ENCODE results near the gene EDA.

EDA gene

DNA sequence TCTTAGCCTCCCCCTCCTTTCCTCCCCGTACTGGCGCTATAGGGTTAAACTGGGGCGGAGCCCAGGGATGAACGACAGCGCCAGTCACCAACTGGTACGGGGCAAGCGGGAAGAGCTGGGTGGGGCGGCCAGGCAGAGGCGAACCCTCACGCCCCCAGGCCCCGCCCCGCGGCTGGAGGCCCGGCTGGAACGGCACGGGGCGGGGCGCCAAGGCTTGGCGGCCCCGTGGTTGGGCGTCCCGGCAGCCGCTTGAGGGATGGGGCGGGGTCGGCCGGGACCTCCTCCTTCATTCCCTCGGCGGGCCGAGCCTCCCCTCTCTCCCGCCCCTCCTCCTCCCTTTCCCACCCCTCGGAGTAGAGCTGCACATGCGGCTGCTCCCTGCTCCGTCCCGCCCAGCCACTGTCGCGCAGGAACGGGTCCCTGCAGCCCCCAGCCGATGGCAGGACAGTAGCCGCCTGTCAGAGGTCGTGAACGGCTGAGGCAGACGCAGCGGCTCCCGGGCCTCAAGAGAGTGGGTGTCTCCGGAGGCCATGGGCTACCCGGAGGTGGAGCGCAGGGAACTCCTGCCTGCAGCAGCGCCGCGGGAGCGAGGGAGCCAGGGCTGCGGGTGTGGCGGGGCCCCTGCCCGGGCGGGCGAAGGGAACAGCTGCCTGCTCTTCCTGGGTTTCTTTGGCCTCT, at the start of gene EDA:
Gene EDA, plus strand, starts transcription at position 335 of the 678 bp plus-strand sequence.
- in situ Hi-C loops (cut with HindIII; ENCODE audit: low pct_unique_long_range_greater_than_20kb, low sequenced_read_pairs): no loop called here
- DNase-seq (ENCODE audit: low read depth in 1 of 2, low spot score in 1 of 2): peak; percentile 47 to 84
- no peak for TF ChIP-seq JUND (IDR thresholded peaks at IDR 0.05; ENCODE audit: low read depth)

DNA sequence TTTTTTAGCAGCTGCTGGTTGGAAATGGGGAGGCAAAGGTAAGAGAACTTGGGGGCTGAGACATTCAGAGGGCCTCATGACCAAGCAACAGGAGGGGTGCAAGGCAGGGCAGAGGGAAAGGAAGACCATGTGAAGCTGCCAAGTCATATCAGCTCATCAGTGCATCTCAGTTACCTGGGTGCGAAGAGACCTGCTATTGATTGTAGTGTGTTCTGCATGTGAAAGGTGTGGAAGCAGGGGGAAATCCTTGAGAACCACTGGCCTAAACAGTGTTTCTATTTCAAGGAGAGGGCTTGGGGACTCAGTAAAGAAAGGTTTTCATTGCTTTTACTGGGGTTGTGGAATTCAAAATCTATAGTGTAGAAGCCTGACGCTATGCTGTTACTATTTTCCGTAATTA, 47.1 kb upstream of the EDA start:
- in situ Hi-C loops (cut with HindIII; ENCODE audit: low pct_unique_long_range_greater_than_20kb, low sequenced_read_pairs): no loop called here
- DNase-seq (ENCODE audit: low read depth in 1 of 2, low spot score in 1 of 2): no peak
- TF ChIP-seq JUND (IDR thresholded peaks at IDR 0.05; ENCODE audit: low read depth): no peak

GRCh38 chrX:69597399-69597798, 18.5 kb upstream of the EDA start:
- DNase-seq (ENCODE audit: low read depth in 1 of 2, low spot score in 1 of 2): peak in 1 of 2 experiments; percentile 0
- TF ChIP-seq JUND (IDR thresholded peaks at IDR 0.05; ENCODE audit: low read depth): no peak
- in situ Hi-C loops (cut with HindIII; ENCODE audit: low pct_unique_long_range_greater_than_20kb, low sequenced_read_pairs): no loop called here

DNA sequence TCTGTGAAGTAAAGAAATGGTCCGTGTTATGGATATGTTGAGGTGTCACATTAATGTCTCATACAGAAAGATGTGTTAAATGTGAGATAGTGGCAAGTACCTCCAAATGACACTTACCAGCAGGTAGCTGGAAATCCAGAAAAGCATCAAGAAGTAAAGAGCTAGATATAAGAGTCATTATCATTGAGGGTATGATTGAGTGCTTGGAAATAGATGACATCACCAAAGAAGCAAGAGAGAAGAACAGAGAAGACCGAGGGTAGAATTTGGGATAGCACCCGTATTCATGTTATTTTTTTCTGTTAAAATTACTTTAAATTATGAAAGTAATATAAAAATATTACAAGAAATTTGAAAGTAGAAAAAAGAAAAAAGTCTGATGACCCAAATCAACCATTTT, 15.7 kb upstream of the EDA start:
- no peak for DNase-seq (ENCODE audit: low read depth in 1 of 2, low spot score in 1 of 2)
- no peak for TF ChIP-seq JUND (IDR thresholded peaks at IDR 0.05; ENCODE audit: low read depth)
- in situ Hi-C loops (cut with HindIII; ENCODE audit: low pct_unique_long_range_greater_than_20kb, low sequenced_read_pairs): no loop called here

GRCh38 chrX:69603566-69604194, 12.2 kb upstream of the EDA start:
- DNase-seq (ENCODE audit: low read depth in 1 of 2, low spot score in 1 of 2): no peak
- in situ Hi-C loops (cut with HindIII; ENCODE audit: low pct_unique_long_range_greater_than_20kb, low sequenced_read_pairs): no loop called here
- TF ChIP-seq JUND (IDR thresholded peaks at IDR 0.05; ENCODE audit: low read depth): no peak

DNA sequence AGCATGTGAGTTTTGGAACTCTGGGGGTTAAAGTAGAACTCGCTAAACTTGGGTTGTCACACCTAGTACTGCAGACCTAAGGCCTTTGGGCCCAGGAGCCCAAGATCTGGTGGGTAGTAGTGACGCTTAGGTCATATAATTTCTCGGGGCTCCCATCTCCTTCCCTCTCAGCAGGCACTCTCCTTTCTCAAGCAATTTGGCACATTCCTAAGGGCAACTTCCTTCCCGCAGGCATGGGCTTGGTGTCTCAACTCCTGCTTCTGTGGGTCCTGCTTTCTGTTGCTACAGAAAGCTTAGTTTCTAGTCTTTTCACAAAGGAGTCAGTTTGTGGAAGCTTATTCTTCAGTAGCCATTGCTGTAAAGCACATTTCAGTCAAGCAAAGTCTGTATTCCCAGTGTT, 10.4 kb upstream of the EDA start:
- in situ Hi-C loops (cut with HindIII; ENCODE audit: low pct_unique_long_range_greater_than_20kb, low sequenced_read_pairs): no loop called here
- no peak for TF ChIP-seq JUND (IDR thresholded peaks at IDR 0.05; ENCODE audit: low read depth)
- DNase-seq (ENCODE audit: low read depth in 1 of 2, low spot score in 1 of 2): no peak

DNA sequence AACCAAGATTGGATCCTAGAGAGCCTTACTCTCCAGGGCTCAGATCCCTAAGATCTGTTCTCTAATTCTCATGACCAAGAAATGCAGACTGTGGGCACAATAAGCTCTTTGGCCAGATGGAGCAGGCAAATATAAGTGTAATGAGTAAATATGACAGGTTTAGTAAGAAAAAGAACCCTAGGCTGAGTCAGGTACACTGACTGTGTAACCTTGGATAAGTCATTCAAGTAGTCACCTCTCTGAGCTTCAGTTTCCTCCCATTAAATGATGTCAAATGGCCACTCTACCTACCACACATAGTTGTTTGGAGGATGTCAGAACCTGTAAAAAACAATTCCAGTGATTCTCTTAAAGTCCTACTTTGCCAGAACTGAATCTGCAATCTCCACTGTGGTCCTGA, 8.3 kb upstream of the EDA start:
- TF ChIP-seq JUND (IDR thresholded peaks at IDR 0.05; ENCODE audit: low read depth): no peak
- DNase-seq (ENCODE audit: low read depth in 1 of 2, low spot score in 1 of 2): no peak
- in situ Hi-C loops (cut with HindIII; ENCODE audit: low pct_unique_long_range_greater_than_20kb, low sequenced_read_pairs): no loop called here

- in situ Hi-C loops (cut with HindIII; ENCODE audit: low pct_unique_long_range_greater_than_20kb, low sequenced_read_pairs): no loop called here
- no peak for DNase-seq (ENCODE audit: low read depth in 1 of 2, low spot score in 1 of 2)
- TF ChIP-seq JUND (IDR thresholded peaks at IDR 0.05; ENCODE audit: low read depth): no peak
Measured at GRCh38 chrX:69613946-69614345, 2.0 kb upstream of the EDA start.

DNA sequence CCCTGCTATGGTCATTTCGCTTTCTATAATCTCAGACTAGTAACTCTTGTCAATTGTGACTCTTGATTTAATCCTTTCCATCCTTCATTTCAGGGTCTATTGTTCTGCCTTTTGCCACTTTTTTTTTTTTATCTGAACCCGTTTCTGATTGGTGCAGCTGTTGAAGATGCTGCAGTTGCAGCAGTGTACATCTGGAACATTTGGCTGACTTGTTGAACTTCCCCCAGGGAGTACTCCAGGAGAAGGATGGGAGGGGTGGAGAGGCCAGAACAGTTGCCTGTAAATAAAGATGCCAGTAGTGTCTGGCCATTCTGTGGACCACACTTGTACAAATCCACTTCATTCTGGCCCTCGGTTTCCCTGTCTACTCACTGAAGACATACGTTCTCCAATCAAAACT, 1.0 kb upstream of the EDA start:
- TF ChIP-seq JUND (IDR thresholded peaks at IDR 0.05; ENCODE audit: low read depth): no peak
- in situ Hi-C loops (cut with HindIII; ENCODE audit: low pct_unique_long_range_greater_than_20kb, low sequenced_read_pairs): no loop called here
- no peak for DNase-seq (ENCODE audit: low read depth in 1 of 2, low spot score in 1 of 2)

DNA sequence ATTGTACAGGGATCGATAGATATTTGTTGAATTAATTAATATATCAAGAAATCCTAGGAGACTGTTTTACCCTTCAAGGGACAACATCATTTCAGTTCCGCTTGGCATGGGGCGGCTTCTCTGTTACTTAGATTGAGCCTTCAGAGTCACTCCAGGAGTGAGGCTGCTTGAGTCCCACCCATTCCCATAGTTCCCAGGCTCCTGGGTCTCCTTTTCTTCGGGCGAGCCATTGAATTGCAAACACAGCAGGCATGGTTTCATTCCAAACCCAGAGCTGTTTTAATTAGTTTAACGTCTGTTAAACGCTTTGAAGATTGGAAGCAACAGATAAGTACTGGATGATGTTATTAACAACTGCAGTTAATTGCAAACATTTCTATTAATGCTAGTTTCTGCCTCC, 571 bp upstream of the EDA start:
- DNase-seq (ENCODE audit: low read depth in 1 of 2, low spot score in 1 of 2): no peak
- in situ Hi-C loops (cut with HindIII; ENCODE audit: low pct_unique_long_range_greater_than_20kb, low sequenced_read_pairs): no loop called here
- no peak for TF ChIP-seq JUND (IDR thresholded peaks at IDR 0.05; ENCODE audit: low read depth)

DNA sequence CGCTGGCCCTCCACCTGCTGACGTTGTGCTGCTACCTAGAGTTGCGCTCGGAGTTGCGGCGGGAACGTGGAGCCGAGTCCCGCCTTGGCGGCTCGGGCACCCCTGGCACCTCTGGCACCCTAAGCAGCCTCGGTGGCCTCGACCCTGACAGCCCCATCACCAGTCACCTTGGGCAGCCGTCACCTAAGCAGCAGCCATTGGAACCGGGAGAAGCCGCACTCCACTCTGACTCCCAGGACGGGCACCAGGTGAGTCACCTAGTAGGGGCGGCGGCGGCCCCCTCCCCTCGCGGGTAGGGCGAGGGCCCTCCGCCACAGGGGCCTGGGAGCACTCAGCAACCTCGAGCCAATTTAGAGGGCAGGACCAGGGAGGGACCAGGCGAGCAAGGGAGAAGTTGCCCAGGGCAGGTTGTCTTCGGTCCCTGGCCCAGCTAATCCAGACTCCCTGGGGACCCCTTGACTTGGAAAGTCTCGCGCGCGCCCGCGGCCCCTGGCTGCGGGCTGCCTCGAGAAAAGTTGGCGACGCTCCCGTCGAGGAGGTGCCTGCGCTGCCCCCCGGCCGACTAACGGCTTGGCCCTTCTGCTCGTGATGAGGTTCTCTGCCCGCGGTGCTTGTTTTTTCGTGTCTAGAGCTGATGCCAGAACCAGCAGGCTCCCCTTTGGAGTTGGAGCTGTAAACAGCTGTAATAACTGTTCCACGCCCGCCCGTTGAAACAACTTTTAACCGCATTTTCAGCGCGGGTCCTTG, 717 bp downstream of the EDA start:
- no peak for DNase-seq (ENCODE audit: low read depth in 1 of 2, low spot score in 1 of 2)
- TF ChIP-seq JUND (IDR thresholded peaks at IDR 0.05; ENCODE audit: low read depth): no peak
- in situ Hi-C loops (cut with HindIII; ENCODE audit: low pct_unique_long_range_greater_than_20kb, low sequenced_read_pairs): no loop called here

GRCh38 chrX:69618803-69619202, 2.9 kb downstream of the EDA start:
- peak in 1 of 2 experiments; percentile 27 for DNase-seq (ENCODE audit: low read depth in 1 of 2, low spot score in 1 of 2)
- in situ Hi-C loops (cut with HindIII; ENCODE audit: low pct_unique_long_range_greater_than_20kb, low sequenced_read_pairs): no loop called here

DNA sequence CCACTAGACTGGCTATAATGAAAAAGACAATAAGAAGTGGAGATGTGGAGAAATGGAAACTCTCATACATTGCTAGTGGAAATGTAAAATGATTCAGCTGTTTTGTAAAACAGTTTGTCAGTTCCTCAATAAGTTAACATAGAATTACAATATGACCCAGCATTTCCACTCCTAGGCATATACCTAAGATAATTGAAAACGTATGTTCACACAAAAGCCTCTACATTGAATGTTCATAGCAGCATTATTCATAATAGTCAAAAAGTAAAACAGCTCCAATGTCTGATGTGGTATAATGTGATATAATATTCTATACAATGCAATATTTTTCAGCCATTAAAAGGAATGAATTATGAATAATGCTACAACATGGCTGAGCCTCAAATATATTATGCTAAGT, 10.2 kb downstream of the EDA start:
- no peak for TF ChIP-seq JUND (IDR thresholded peaks at IDR 0.05; ENCODE audit: low read depth)
- DNase-seq (ENCODE audit: low read depth in 1 of 2, low spot score in 1 of 2): no peak
- in situ Hi-C loops (cut with HindIII; ENCODE audit: low pct_unique_long_range_greater_than_20kb, low sequenced_read_pairs): no loop called here

More at GRCh38 chrX:69618803-69619202, 2.9 kb downstream of the EDA start:
- no peak for TF ChIP-seq JUND (IDR thresholded peaks at IDR 0.05; ENCODE audit: low read depth)

All from T47D (cell line).